Astrocyte (in vitro differentiated cells and primary cell): Measurements from ENCODE around the gene SH3BGRL2. TPM values are rescaled to one million over a fixed set of nuclear protein-coding genes. Genes with fewer than 3 reads are reported as not detected.

ENCODE experiments used
- DNase-seq: peaks from one replicate; pipeline ENCODE4 v3.0.0-alpha.2; 2010; ENCODE audit warnings: low read depth
- FAIRE-seq: peaks from 2 replicates; lab custom pipeline; 2011; peaks lifted over from hg19 to GRCh38; lab: Jason Lieb, UNC
- H2AFZ ChIP-seq: 2 replicates; pipeline ENCODE4 v1.6.0; 2012; ENCODE audit warnings: low read depth, low read length, inconsistent platforms
- H3K27ac ChIP-seq: 2 replicates; pipeline ENCODE4 v1.5.1; 2011; ENCODE audit warnings: low read depth, low read length, inconsistent platforms
- H3K27me3 ChIP-seq: 2 replicates; pipeline ENCODE4 v1.6.0; 2011; ENCODE audit warnings: low read length, inconsistent platforms; ENCODE audit not compliant: insufficient read depth
- H3K36me3 ChIP-seq: 2 replicates; pipeline ENCODE4 v1.5.1; 2011; ENCODE audit warnings: low read length, inconsistent platforms; ENCODE audit not compliant: insufficient read depth
- H3K4me1 ChIP-seq: 2 replicates; pipeline ENCODE4 v1.5.1; 2011; ENCODE audit warnings: low read length, inconsistent platforms; ENCODE audit not compliant: insufficient read depth
- H3K4me2 ChIP-seq: 2 replicates; pipeline ENCODE4 v1.6.0; 2012; ENCODE audit warnings: low read length, inconsistent platforms
- H3K4me3 ChIP-seq: 2 replicates; pipeline ENCODE4 v1.5.1; 2011; ENCODE audit warnings: low read depth, mild to moderate bottlenecking, low read length, inconsistent platforms; ENCODE audit not compliant: insufficient read depth
- H3K79me2 ChIP-seq: 2 replicates; pipeline ENCODE4 v1.6.0; 2012; ENCODE audit warnings: mild to moderate bottlenecking, low read length, inconsistent platforms; ENCODE audit not compliant: insufficient read depth
- H3K9ac ChIP-seq: 2 replicates; pipeline ENCODE4 v1.6.0; 2012; ENCODE audit warnings: mild to moderate bottlenecking, low read length, inconsistent platforms
- H3K9me3 ChIP-seq: 2 replicates; pipeline ENCODE4 v1.5.1; 2012; ENCODE audit warnings: low read depth, mild to moderate bottlenecking, low read length, inconsistent platforms; ENCODE audit not compliant: insufficient read depth
- H4K20me1 ChIP-seq: 2 replicates; pipeline ENCODE4 v1.6.0; 2012; ENCODE audit warnings: low read length, inconsistent platforms; ENCODE audit not compliant: insufficient read depth
- H3K27ac Mint-ChIP-seq: one replicate; pipeline ENCODE4 v1.8.0; 2021; ENCODE audit warnings: mild to moderate bottlenecking, mixed read lengths; ENCODE audit not compliant: unreplicated experiment
- H3K27me3 Mint-ChIP-seq: one replicate; pipeline ENCODE4 v1.8.0; 2021; ENCODE audit warnings: low read depth, mixed read lengths; ENCODE audit not compliant: unreplicated experiment
- H3K36me3 Mint-ChIP-seq: one replicate; pipeline ENCODE4 v1.8.0; 2021; ENCODE audit warnings: low read depth, mixed read lengths; ENCODE audit not compliant: unreplicated experiment
- H3K4me1 Mint-ChIP-seq: one replicate; pipeline ENCODE4 v1.8.0; 2021; ENCODE audit warnings: low read depth, mixed read lengths; ENCODE audit not compliant: unreplicated experiment
- H3K4me3 Mint-ChIP-seq: one replicate; pipeline ENCODE4 v1.8.0; 2021; ENCODE audit warnings: mild to moderate bottlenecking, moderate library complexity, mixed read lengths; ENCODE audit not compliant: unreplicated experiment
- H3K9me3 Mint-ChIP-seq: one replicate; pipeline ENCODE4 v1.8.0; 2021; ENCODE audit warnings: mild to moderate bottlenecking, mixed read lengths; ENCODE audit not compliant: unreplicated experiment
- CTCF ChIP-seq: IDR thresholded peaks from 2 replicates; pipeline ENCODE4 v1.5.1; 2011; ENCODE audit warnings: low read depth, mild to moderate bottlenecking, inconsistent platforms, low read length, moderate library complexity; ENCODE audit not compliant: insufficient read depth
- EZH2 ChIP-seq: IDR thresholded peaks from 2 replicates; pipeline ENCODE4 v1.6.1; 2012; ENCODE audit warnings: mild to moderate bottlenecking, low read length, inconsistent platforms; ENCODE audit not compliant: insufficient read depth
- total RNA-seq: library from RNA; stranded (reverse); gene quantifications from 2 replicates; pipeline ENCODE4 v1.2.1, GENCODE V29; 2021

Gene SH3BGRL2
- total RNA-seq, 1 donor from 2014 or later, result 15.9 TPM

DNA sequence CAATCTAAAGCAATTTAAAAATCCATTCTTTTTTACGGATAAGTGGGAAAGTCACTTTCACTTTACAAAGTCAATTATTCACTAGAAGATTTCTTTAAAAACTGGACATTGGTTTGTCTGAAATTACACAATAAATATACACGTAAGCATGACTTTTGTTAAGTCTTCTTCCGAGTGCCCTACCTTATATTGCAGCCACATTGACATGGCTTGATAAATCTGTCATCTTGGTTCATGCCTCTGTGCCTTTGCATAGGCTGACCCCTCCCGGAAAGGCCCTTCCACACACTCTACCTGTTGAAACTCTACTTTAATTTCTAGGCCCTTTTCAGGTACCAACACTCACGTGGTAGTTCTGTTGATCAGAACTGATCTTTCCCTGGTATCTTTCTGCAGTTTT is 104.1 kb downstream of the SH3BGRL2 start:
- Histone ChIP-seq H3K27ac (no peak overlapping the region), H3K9me3 (no peaks in the 10 kb centered on the region), H3K79me2 (no peaks in the 10 kb centered on the region), H3K27me3 (peaks cover 5% of the 10 kb centered on the region), H2AFZ (no peak overlapping the region), H3K4me1 (no peaks in the 10 kb centered on the region), H3K9ac (no peak overlapping the region), H3K4me3 (no peak overlapping the region), H3K36me3 (no peaks in the 10 kb centered on the region), H3K4me2 (no peak overlapping the region), H4K20me1 (no peaks in the 10 kb centered on the region)
- H3K4me1 Mint-ChIP-seq, result no peaks in the 10 kb centered on the region
- no peaks in the 10 kb centered on the region for H3K9me3 Mint-ChIP-seq
- no peaks in the 10 kb centered on the region for H3K27me3 Mint-ChIP-seq
- DNase-seq, result no peak
- no peaks in the 10 kb centered on the region for H3K36me3 Mint-ChIP-seq
- no peak overlapping the region for H3K27ac Mint-ChIP-seq
- H3K4me3 Mint-ChIP-seq, result no peak overlapping the region
- FAIRE-seq, result no peak
- no peak for TF ChIP-seq EZH2
- TF ChIP-seq CTCF, result no peak

- FAIRE-seq (no peak), DNase-seq (no peak)
- H3K4me3 ChIP-seq, result no peak overlapping the region
These were observed 106.0 kb downstream of the SH3BGRL2 start for GRCh38 chr6:79737172-79737571.

More at GRCh38 chr6:79737172-79737571, 106.0 kb downstream of the SH3BGRL2 start:
- Histone ChIP-seq H3K27ac (no peak overlapping the region), H3K9ac (no peak overlapping the region), H3K79me2 (no peaks in the 10 kb centered on the region), H3K4me2 (peak overlapping the region; percentile 57), H3K36me3 (no peaks in the 10 kb centered on the region), H3K27me3 (no peaks in the 10 kb centered on the region), H4K20me1 (no peaks in the 10 kb centered on the region), H3K4me1 (no peaks in the 10 kb centered on the region), H3K9me3 (no peaks in the 10 kb centered on the region), H2AFZ (peak overlapping the region; percentile 56)
- Mint-ChIP-seq H3K4me3 (no peak overlapping the region), H3K36me3 (no peaks in the 10 kb centered on the region), H3K4me1 (no peaks in the 10 kb centered on the region), H3K27ac (no peak overlapping the region), H3K27me3 (no peaks in the 10 kb centered on the region), H3K9me3 (no peaks in the 10 kb centered on the region)
- TF ChIP-seq EZH2, result no peak
- no peak for TF ChIP-seq CTCF
